Vagina (tissue), 2 donors: ENCODE data around the gene ZC4H2. TPM values are rescaled to one million over a fixed set of nuclear protein-coding genes. Genes with fewer than 3 reads are reported as not detected.

Experiments
- DNase-seq, 2 donors: peaks; one replicate each; pipeline ENCODE4 v3.0.0-alpha.2; 2017; ENCODE audit errors: extremely low spot score in 2 of 2
- H3K27ac ChIP-seq: fragments of 200-600 bp; sonication (generic); one replicate; pipeline ENCODE4 v1.5.1; 2019
- H3K27me3 ChIP-seq: fragments of 200-600 bp; sonication (generic); one replicate; pipeline ENCODE4 v1.5.1; 2019
- H3K36me3 ChIP-seq, 2 donors: fragments of 200-600 bp; sonication (generic); one replicate each; pipeline ENCODE4 v1.5.1; 2017 to 2019
- H3K4me1 ChIP-seq: fragments of 200-600 bp; sonication (generic); one replicate; pipeline ENCODE4 v1.5.1; 2019
- H3K4me3 ChIP-seq, 2 donors: fragments of 200-600 bp; sonication (generic); 1 replicate in 1 of 2; 2 replicates in 1 of 2; pipeline ENCODE4 v1.5.1; 2016 to 2019
- H3K9me3 ChIP-seq: fragments of 200-600 bp; sonication (generic); one replicate; pipeline ENCODE4 v1.5.1; 2019
- POLR2A ChIP-seq, 2 donors: fragments of 450-650 bp; IDR thresholded peaks; one replicate each; pipeline ENCODE4 v1.6.1; 2017; ENCODE audit warnings: antibody characterized with exemption in 2 of 2, mild to moderate bottlenecking in 2 of 2, moderate library complexity in 2 of 2
- POLR2AphosphoS5 ChIP-seq, 2 donors: sonication (generic); formaldehyde crosslinking; IDR thresholded peaks; one replicate each; pipeline ENCODE4 v1.9.0; 2017; ENCODE audit warnings: antibody characterized with exemption in 2 of 2, mild to moderate bottlenecking in 2 of 2, low read depth in 1 of 2; ENCODE audit not compliant: insufficient read depth in 1 of 2
- intact Hi-C: fragments of 100-400 bp; cut with DNase I; formaldehyde crosslinking; loops from one replicate; pipeline ENCODE4 v1.15.1; 2023
- total RNA-seq: library from RNA; depleted of rRNA; stranded (reverse); fragments of >200 nt; gene quantifications from one replicate; pipeline ENCODE4 v1.2.3, GENCODE V29; 2016

ZC4H2 gene
- total RNA-seq, 1 donor from 2014 or later, result 10.3 TPM

GRCh38 chrX:64867217-64867616 is 109.0 kb downstream of the ZC4H2 start:
- no peak overlapping the region for H3K27ac ChIP-seq
- DNase-seq, result no peak
- H3K9me3 ChIP-seq, result peaks cover 3% of the 10 kb centered on the region
- intact Hi-C loops, result no loop called here
- no peaks in the 10 kb centered on the region for H3K4me1 ChIP-seq
- H3K27me3 ChIP-seq, result no peaks in the 10 kb centered on the region
- H3K36me3 ChIP-seq, result no peaks in the 10 kb centered on the region
- no peak overlapping the region for H3K4me3 ChIP-seq
- TF ChIP-seq POLR2A (IDR thresholded peaks at IDR 0.05), result no peak
- no peak for TF ChIP-seq POLR2AphosphoS5 (IDR thresholded peaks at IDR 0.05; ENCODE audit: insufficient read depth in 1 of 2, low read depth in 1 of 2)

Other genes starting within 250 kb of the ZC4H2 start
- 0.98 TPM for gene ZC3H12B, start 58.4 kb upstream of the ZC4H2 start, total RNA-seq